Stromal cell of bone marrow (primary cell): Measurements from ENCODE around the gene GLB1L3.
"Not testable (repeated sequence)": the region's sequence is repeated elsewhere in the genome, so short reads cannot be mapped to it uniquely, and the experiment has no call there.

Experiments used
- DNase-seq: peaks from one replicate; pipeline ENCODE4 v3.0.0-alpha.2; 2012; ENCODE audit warnings: low read depth

GLB1L3 gene

DNA sequence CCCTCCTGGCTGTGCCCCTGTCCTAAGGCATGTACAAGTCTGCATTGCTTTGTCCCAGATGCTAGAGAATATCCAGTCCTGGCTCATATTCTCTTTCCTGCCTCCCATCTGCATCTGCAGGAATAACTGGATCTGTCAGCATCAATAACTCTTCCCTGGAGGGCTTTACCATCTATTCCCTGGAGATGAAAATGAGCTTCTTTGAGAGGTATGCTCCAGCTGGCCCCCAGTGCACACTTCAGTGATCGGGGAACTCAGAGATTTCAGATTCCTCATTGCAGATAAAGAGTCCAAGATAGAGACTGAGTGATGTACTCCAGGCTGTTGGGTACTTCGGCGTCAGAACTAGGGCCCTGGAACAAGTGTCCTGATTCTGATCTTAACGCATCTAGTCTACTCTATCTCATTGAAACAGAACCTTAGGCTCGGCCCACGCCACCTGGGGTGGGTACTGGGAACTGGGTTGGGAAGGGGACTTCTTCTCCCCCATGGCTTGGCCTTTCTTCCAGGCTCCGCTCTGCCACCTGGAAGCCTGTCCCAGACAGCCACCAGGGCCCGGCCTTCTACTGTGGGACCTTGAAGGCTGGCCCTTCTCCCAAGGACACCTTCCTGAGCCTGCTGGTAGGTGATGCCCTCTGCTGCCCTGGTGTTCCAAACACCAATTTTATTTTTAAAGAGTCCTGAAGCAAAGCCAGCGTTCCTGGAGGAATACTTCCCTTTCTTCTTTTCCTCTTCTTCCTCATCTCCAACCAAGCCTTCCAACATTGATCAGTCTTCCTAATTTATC lies 37.8 kb downstream of the GLB1L3 start:
- DNase-seq: no peak

DNA sequence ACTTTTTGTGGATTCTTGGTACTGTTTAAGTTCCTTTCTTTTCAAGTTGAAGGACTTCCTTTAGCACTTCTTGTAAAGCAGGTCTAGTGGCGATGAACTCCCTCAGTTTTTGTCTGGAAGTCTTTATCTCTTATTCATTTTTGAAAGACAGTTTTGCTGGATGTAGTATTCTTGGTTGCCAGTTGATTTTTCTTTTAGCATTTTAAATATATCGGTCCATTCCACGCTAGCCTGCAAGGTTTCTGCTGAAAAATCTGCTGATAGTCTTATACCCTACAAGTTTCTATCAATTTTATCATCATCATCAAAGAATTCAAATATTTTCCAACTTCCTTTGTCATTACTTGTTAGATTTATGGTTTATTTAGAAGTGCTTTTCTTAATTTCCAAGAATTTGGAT lies 40.9 kb downstream of the GLB1L3 start:
- DNase-seq: no peak

- DNase-seq: not testable (repeated sequence)
Measured at GRCh38 chr11:134321373-134321772, 45.2 kb downstream of the GLB1L3 start.

- no peak for DNase-seq
Measured at GRCh38 chr11:134322553-134322952, 46.4 kb downstream of the GLB1L3 start.

GRCh38 chr11:134328433-134328832 lies 52.3 kb downstream of the GLB1L3 start:
- no peak for DNase-seq

GRCh38 chr11:134330611-134331353 lies 54.6 kb downstream of the GLB1L3 start:
- DNase-seq: no peak

DNA sequence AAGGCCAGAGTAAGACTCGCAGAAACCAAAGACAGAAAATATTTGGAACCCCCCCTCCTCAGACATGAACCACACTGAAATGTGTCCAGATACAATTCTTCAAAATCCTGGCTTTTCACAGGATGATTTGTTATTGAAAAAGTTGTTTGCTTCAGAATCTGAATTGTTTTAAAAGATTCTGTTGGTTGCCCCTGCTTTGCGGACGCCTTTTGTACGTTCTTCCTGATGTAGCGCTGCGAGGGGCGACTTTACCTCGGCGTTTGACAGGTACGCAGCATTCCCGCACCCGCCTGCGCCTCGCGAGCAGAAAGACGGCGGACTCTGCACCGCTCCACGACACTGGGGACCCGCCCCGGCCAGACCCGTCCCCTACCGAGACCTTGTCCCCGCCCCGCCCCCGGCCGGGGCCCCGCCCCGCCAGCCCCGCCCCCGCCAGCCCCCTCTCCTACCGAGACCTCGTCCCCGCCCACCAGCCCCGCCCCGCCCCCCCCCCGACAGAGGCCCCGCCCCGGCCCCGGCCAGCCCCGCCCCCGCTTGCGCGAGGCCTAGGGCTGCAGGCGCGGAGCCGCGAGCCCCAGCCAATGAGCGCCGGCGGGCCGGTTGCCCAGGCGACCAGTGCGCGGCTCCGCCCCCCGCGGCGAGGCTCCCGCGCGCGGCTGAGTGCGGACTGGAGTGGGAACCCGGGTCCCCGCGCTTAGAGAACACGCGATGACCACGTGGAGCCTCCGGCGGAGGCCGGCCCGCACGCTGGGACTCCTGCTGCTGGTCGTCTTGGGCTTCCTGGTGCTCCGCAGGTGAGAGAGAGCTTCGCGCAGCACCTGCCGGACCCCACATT lies 55.4 kb downstream of the GLB1L3 start, which contains the start of gene GLB1L2:
GLB1L2 (plus strand) TSS at position 635 of the 835 bp plus-strand sequence; CDS start at position 709, 74 bp downstream.
- no peak for DNase-seq

GRCh38 chr11:134332189-134332631 lies 56.0 kb downstream of the GLB1L3 start:
- no peak for DNase-seq

DNA sequence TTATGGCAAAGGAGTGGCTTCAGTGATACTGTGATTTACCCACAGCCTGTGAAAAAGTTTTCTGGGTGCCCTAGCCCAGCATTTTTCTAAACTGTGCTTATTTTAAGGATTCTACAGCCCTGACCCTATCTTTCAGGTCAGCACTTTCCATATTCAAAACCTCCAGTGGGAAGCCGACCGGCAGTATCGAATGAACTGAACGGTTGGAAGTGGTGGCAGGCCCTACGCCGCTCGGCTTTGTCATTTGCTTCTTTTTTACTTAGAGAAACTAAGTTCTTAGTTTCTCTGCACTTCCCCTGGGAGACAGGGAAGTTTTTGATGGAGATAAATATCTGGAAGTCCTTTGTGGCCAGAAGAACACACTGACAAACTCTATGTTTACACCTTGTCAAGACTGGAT lies 56.6 kb downstream of the GLB1L3 start:
- DNase-seq: no peak

DNA sequence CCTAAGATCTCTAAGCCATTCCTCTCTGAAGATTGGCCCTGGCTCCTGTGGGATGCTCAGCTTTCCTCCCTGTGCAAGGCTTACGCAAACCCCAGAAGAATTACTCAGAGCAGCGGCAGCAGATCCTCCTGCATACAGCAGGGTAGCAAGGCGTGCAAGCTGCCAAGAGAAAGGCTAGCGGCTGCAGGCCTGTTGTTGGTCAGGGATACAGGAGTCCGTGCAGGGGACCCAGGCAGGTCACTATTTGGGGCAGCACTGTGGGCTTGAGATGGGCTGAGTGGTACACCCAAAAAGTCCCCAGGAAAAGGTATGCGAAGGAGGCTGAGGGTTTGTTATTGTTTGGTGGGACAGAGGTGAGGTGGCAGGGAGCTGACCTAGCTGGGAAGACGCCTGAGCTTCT lies 57.1 kb downstream of the GLB1L3 start:
- peak; percentile 6 for DNase-seq

DNA sequence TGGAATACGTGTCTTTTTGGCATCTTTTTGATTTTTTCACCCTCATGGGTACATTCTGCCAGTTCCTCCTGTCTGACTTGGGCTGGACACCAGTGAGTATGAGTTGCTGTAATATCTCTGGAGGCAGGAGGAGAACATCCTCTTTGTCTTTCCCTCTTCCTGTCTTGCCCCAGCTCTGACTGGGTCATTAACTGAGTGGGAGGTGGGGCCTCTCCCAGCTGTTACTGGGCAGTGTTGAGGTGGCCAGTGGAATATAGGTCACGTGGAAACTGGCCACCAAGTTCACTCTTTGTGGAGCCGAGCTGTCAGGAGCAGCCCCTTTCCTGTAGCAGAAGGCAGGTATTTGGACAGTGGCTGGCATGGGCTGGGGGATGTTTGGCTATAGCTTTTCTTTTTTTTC lies 57.8 kb downstream of the GLB1L3 start:
- no peak for DNase-seq

DNA sequence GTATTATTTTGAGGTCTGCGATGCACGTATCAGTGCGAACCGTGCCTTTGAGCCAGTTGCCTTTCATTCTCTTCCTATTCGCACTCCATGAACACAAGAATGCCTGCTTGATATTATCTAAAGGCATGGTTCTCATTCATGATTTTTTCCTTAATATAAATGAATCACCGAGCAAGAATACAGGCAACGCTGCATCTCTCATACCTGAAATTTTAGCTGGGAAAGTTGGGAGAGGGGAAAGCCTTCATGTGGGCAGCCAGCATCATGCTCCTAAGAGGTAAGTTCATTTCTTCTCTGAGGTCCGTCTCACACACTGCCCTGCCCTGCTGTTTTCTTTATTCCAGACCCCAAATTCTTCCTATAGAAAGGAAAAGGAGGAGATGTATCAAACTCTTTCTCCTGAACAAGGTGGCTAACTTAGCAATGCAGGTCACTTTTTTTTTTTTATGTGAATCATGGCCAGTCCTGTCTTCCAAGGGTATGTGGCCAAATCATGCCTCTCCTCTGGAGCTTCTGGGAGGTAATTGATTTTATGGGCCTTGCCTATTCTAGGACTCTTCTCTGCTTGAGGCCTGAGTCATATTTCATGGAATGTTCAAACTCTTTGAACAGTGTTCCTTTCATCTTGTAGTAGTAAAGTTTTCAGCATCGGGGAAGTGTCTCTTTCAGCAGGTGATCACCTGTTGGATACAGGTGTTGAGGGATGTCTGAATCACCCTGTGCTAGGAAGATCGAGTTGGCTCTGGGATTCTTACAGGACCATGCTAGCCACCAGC lies 58.8 kb downstream of the GLB1L3 start:
- DNase-seq: no peak

- no peak for DNase-seq
Measured at GRCh38 chr11:134337051-134337450, 60.9 kb downstream of the GLB1L3 start.

GRCh38 chr11:134338068-134338467 lies 61.9 kb downstream of the GLB1L3 start:
- no peak for DNase-seq

DNA sequence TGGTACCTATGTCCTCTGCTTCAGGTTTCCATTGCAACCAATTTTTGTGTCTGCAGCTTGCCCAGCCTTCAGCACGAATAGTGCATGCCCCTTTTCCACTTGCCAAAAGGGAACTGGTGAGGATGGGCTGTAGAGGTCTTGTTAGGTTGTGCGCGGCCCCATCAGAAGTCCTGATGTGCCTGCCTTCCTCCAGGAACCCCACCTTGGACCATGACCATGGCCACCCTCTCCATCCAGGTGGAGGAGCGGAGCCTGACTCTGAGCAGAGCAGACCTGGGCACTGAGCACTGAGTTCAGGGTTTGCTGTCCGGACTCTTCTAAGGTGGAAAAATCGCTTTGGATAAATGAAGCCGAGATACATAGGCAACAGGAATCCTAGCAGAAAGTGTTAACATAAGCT lies 62.5 kb downstream of the GLB1L3 start:
- DNase-seq: no peak

DNA sequence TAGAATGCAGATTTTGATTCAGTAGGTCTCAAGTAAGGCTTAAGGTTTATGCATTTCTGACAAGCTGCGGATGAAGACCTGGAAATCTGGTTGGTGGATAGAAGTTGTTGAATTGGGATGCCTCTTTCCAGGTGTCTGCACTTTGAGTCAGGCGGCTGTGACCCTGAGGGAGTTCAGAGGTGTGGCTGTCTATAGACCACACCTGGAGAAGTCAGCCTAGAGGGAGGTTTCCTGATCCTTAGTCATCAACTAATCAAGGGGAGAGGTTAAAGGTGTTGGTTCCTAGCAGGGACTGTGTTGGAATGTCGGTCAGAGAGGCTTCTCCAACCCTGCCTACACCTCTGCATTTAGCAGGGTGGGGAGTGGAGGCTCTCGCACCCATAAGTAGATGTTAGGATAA lies 63.6 kb downstream of the GLB1L3 start:
- no peak for DNase-seq

GRCh38 chr11:134340354-134340964 lies 64.3 kb downstream of the GLB1L3 start:
- no peak for DNase-seq

- no peak for DNase-seq
Measured at GRCh38 chr11:134341805-134342571, 65.8 kb downstream of the GLB1L3 start.

GRCh38 chr11:134342572-134343340 lies 66.6 kb downstream of the GLB1L3 start:
- DNase-seq: no peak

DNA sequence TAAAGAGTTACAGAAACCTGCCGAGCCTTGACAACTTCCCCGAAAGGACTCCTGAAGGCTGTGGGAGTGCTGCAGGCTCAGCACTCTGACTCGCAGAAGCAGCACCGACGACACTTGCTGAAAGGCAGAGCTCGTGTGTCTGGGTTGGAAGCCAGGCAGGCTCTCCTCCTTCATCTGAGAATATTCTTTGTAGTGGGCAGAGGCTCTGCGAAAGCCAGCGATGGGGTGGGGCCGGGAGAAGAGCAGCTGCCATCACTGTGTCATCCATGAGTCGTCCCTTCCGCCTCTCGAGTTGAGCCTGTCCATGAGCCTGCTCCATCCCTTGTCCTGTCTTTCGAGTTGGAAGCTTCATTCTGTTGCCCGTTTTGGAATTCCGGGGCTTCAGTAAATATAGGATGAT lies 67.5 kb downstream of the GLB1L3 start:
- DNase-seq: no peak
